ENCODE results near the gene JAK3.

The JAK3 gene

DNA sequence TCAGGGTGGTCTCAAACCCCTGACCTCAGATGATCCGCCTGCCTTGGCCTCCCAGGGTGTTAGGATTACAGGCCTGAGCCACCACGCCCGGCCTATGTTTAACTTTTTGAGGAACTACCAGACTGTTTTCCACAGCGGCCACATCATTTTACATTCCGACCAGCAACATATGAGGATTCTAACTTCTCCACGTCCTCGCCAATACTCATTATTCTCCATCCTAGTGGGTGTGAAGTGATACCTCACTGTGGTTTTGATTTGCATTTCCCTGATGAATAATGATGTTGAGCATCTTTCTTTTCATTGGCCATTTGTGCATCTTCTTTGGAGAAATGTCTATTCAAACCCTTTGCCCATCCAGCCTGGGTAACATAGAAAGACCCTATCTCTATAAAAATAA is 38.7 kb upstream of the JAK3 start:
- no peaks in the 10 kb centered on the region for H4K20me1 ChIP-seq (ENCODE audit: insufficient read depth, low read length)
- no peaks in the 10 kb centered on the region for H3K9me3 ChIP-seq (ENCODE audit: insufficient read depth, low read length)
- no peaks in the 10 kb centered on the region for H3K36me3 ChIP-seq (replicated peaks; ENCODE audit: low read depth, low read length)
- no peak overlapping the region for H2AFZ ChIP-seq (ENCODE audit: low read depth, low read length)
- no peak for TF ChIP-seq EZH2phosphoT487 (IDR thresholded peaks at IDR 0.05; ENCODE audit: low read depth)
- TF ChIP-seq, protein P1, sequence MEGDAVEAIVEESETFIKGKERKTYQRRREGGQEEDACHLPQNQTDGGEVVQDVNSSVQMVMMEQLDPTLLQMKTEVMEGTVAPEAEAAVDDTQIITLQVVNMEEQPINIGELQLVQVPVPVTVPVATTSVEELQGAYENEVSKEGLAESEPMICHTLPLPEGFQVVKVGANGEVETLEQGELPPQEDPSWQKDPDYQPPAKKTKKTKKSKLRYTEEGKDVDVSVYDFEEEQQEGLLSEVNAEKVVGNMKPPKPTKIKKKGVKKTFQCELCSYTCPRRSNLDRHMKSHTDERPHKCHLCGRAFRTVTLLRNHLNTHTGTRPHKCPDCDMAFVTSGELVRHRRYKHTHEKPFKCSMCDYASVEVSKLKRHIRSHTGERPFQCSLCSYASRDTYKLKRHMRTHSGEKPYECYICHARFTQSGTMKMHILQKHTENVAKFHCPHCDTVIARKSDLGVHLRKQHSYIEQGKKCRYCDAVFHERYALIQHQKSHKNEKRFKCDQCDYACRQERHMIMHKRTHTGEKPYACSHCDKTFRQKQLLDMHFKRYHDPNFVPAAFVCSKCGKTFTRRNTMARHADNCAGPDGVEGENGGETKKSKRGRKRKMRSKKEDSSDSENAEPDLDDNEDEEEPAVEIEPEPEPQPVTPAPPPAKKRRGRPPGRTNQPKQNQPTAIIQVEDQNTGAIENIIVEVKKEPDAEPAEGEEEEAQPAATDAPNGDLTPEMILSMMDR (IDR thresholded peaks at IDR 0.05; ENCODE audit: low read depth, low read length): no peak
- H3K9ac ChIP-seq (ENCODE audit: low read length): no peak overlapping the region
- peak overlapping the region; percentile 60 for H3K4me2 ChIP-seq (ENCODE audit: low read length)
- peaks cover 43% of the 10 kb centered on the region for H3K4me1 ChIP-seq (ENCODE audit: low read length)
- H3K27ac ChIP-seq (ENCODE audit: low read length): peak overlapping the region; percentile 38
- no peaks in the 10 kb centered on the region for H3K79me2 ChIP-seq (ENCODE audit: low read length)
- H3K27me3 ChIP-seq (ENCODE audit: low read depth, low read length): peaks cover 20% of the 10 kb centered on the region
- no peak overlapping the region for H3K4me3 ChIP-seq (ENCODE audit: low read length)

DNA sequence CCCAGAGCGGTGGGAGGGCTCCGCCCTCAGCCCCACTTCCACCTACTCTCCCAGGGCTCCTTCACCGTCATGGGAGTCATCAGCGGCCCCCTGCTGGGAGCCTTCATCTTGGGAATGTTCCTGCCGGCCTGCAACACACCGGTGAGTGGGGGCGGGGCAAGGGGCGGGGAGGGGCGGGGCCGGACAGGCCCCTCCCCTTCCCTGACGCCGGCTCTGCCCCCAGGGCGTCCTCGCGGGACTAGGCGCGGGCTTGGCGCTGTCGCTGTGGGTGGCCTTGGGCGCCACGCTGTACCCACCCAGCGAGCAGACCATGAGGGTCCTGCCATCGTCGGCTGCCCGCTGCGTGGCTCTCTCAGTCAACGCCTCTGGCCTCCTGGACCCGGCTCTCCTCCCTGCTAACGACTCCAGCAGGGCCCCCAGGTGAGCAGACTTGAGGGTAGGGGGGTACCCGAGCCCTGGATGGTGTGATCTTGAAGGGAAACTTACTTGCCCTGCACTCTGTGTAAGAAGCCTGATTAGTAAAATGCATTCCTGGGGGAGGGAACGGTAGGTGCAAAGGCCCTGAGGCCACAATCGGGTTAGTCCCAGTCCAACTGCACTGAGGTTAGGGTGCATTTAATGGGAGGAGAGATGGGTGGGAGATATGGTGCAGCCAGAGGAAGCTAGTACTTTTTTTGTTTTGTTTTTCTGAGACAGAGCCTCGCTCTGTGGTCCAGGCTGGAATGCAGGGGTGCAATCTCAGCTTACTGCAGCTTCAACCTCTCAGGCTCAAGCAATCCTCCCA is 36.0 kb upstream of the JAK3 start:
- Histone ChIP-seq H2AFZ (ENCODE audit: low read depth, low read length) (no peak overlapping the region), H3K27ac (ENCODE audit: low read length) (no peak overlapping the region), H3K9ac (ENCODE audit: low read length) (no peak overlapping the region), H3K4me1 (ENCODE audit: low read length) (peaks cover 43% of the 10 kb centered on the region), H3K4me2 (ENCODE audit: low read length) (peak overlapping the region; percentile 60), H3K27me3 (ENCODE audit: low read depth, low read length) (peaks cover 31% of the 10 kb centered on the region), H4K20me1 (ENCODE audit: insufficient read depth, low read length) (no peaks in the 10 kb centered on the region), H3K9me3 (ENCODE audit: insufficient read depth, low read length) (no peaks in the 10 kb centered on the region), H3K79me2 (ENCODE audit: low read length) (no peaks in the 10 kb centered on the region), H3K4me3 (ENCODE audit: low read length) (no peak overlapping the region), H3K36me3 (replicated peaks; ENCODE audit: low read depth, low read length) (no peaks in the 10 kb centered on the region)
- no peak for TF ChIP-seq EZH2phosphoT487 (IDR thresholded peaks at IDR 0.05; ENCODE audit: low read depth)
- TF ChIP-seq, protein P1 (IDR thresholded peaks at IDR 0.05; ENCODE audit: low read depth, low read length): no peak

DNA sequence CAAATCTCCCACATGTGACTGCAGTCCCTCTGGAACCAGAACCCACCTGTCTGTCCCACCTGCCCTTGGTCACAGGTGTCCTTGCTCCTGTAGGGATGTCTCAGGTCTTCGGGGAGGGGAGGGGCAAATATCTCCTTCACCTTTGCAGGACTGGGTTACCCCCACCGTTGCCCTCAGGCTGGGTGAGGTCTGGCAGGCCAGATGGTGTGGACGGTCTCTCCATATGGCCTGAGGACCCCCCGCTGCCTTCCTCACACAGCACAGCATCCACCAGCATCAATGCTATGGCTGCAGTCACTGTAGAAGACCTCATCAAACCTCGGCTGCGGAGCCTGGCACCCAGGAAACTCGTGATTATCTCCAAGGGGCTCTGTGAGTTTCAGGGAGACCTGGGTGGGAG is 33.9 kb upstream of the JAK3 start:
- Histone ChIP-seq H3K9me3 (ENCODE audit: insufficient read depth, low read length) (no peaks in the 10 kb centered on the region), H2AFZ (ENCODE audit: low read depth, low read length) (no peak overlapping the region), H4K20me1 (ENCODE audit: insufficient read depth, low read length) (no peaks in the 10 kb centered on the region), H3K79me2 (ENCODE audit: low read length) (no peaks in the 10 kb centered on the region), H3K4me3 (ENCODE audit: low read length) (no peak overlapping the region), H3K4me1 (ENCODE audit: low read length) (peaks cover 30% of the 10 kb centered on the region), H3K27ac (ENCODE audit: low read length) (no peak overlapping the region), H3K9ac (ENCODE audit: low read length) (no peak overlapping the region), H3K4me2 (ENCODE audit: low read length) (no peak overlapping the region), H3K36me3 (replicated peaks; ENCODE audit: low read depth, low read length) (no peaks in the 10 kb centered on the region), H3K27me3 (ENCODE audit: low read depth, low read length) (peaks cover 22% of the 10 kb centered on the region)
- TF ChIP-seq, protein P1 (IDR thresholded peaks at IDR 0.05; ENCODE audit: low read depth, low read length): no peak
- TF ChIP-seq EZH2phosphoT487 (IDR thresholded peaks at IDR 0.05; ENCODE audit: low read depth): no peak

DNA sequence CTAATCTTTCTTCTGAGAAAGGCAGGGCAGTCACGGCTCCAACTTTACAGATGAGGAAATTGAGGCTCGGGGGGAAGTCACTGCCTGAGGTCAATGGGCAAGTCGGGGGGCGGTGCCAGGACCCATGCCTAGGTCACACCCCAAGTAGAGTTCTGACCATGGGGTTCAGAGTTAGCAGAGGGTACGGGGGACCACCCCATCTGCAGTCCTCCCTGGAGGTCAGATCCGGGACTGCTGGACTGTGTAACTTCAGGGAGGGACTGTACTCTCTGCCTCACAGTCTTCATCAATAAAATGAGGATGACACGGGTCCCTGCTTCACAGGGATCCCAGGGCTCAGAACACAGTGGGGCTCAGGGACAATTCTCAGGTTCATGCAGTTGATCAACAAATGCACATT is 31.7 kb upstream of the JAK3 start:
- no peaks in the 10 kb centered on the region for H3K79me2 ChIP-seq (ENCODE audit: low read length)
- no peak overlapping the region for H3K4me2 ChIP-seq (ENCODE audit: low read length)
- H3K9ac ChIP-seq (ENCODE audit: low read length): no peak overlapping the region
- no peaks in the 10 kb centered on the region for H4K20me1 ChIP-seq (ENCODE audit: insufficient read depth, low read length)
- H3K4me1 ChIP-seq (ENCODE audit: low read length): peaks cover 8% of the 10 kb centered on the region
- no peak for TF ChIP-seq EZH2phosphoT487 (IDR thresholded peaks at IDR 0.05; ENCODE audit: low read depth)
- H3K4me3 ChIP-seq (ENCODE audit: low read length): no peak overlapping the region
- H3K27me3 ChIP-seq (ENCODE audit: low read depth, low read length): peaks cover 22% of the 10 kb centered on the region
- no peaks in the 10 kb centered on the region for H3K36me3 ChIP-seq (replicated peaks; ENCODE audit: low read depth, low read length)
- no peaks in the 10 kb centered on the region for H3K9me3 ChIP-seq (ENCODE audit: insufficient read depth, low read length)
- no peak overlapping the region for H3K27ac ChIP-seq (ENCODE audit: low read length)
- H2AFZ ChIP-seq (ENCODE audit: low read depth, low read length): no peak overlapping the region

All from OCI-LY3 (cell line).